Measurements from ENCODE around the gene PHYH. TPM values are rescaled to one million over a fixed set of nuclear protein-coding genes. Genes with fewer than 3 reads are reported as not detected.

The PHYH gene
- total RNA-seq, 2 donors from 2014 or later = 23.8 to 27.1 TPM

DNA sequence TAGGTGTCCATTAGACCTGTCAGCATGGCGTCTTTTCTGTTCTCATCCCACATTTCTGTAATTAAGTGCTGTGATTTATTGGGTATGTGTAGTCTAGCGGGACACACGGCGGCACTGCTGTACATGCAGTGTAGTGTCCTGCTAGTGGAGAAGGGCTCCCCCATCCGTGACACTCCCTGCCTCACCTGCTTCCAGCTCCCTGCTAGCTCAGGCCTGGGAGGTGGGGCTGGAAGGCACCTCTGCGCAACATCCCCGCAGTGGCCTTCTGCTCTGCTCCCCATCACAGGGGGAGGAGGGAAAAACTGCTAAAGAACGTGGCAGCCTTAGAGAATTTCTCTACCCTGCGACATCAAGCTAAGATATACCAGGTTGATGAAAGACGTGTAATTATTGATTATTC is 28.7 kb upstream of the PHYH start:
- Histone ChIP-seq H3K27me3 (replicated peaks; ENCODE audit: insufficient read depth) (no peaks in the 10 kb centered on the region), H3K36me3 (peaks cover 44% of the 10 kb centered on the region), H3K9me3 (no peaks in the 10 kb centered on the region), H3K4me3 (no peak overlapping the region), H3K27ac (no peak overlapping the region), H3K4me1 (ENCODE audit: control insufficient read depth in 1 of 2, low read depth in 2 of 2) (no peaks in the 10 kb centered on the region)
- DNase-seq (ENCODE audit: low spot score) = no peak
- ATAC-seq (ENCODE audit: insufficient number of reproducible peaks, low FRiP score, low read depth) = no peak
- TF ChIP-seq, protein P1, sequence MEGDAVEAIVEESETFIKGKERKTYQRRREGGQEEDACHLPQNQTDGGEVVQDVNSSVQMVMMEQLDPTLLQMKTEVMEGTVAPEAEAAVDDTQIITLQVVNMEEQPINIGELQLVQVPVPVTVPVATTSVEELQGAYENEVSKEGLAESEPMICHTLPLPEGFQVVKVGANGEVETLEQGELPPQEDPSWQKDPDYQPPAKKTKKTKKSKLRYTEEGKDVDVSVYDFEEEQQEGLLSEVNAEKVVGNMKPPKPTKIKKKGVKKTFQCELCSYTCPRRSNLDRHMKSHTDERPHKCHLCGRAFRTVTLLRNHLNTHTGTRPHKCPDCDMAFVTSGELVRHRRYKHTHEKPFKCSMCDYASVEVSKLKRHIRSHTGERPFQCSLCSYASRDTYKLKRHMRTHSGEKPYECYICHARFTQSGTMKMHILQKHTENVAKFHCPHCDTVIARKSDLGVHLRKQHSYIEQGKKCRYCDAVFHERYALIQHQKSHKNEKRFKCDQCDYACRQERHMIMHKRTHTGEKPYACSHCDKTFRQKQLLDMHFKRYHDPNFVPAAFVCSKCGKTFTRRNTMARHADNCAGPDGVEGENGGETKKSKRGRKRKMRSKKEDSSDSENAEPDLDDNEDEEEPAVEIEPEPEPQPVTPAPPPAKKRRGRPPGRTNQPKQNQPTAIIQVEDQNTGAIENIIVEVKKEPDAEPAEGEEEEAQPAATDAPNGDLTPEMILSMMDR (IDR thresholded peaks at IDR 0.05) = no peak

GRCh38 chr10:13328126-13328525 is 28.3 kb upstream of the PHYH start:
- Histone ChIP-seq H3K27ac (no peak overlapping the region), H3K4me3 (no peak overlapping the region), H3K27me3 (replicated peaks; ENCODE audit: insufficient read depth) (no peaks in the 10 kb centered on the region), H3K36me3 (peaks cover 44% of the 10 kb centered on the region), H3K9me3 (no peaks in the 10 kb centered on the region), H3K4me1 (ENCODE audit: control insufficient read depth in 1 of 2, low read depth in 2 of 2) (no peaks in the 10 kb centered on the region)
- TF ChIP-seq, protein P1 (IDR thresholded peaks at IDR 0.05) = no peak
- ATAC-seq (ENCODE audit: insufficient number of reproducible peaks, low FRiP score, low read depth) (no peak), DNase-seq (ENCODE audit: low spot score) (no peak)

GRCh38 chr10:13327534-13327933 is 27.7 kb upstream of the PHYH start:
- H3K27ac ChIP-seq = no peak overlapping the region
- H3K36me3 ChIP-seq = peaks cover 43% of the 10 kb centered on the region
- H3K9me3 ChIP-seq = no peaks in the 10 kb centered on the region
- ATAC-seq (ENCODE audit: insufficient number of reproducible peaks, low FRiP score, low read depth) = no peak
- TF ChIP-seq, protein P1 (IDR thresholded peaks at IDR 0.05) = no peak
- no peaks in the 10 kb centered on the region for H3K27me3 ChIP-seq (replicated peaks; ENCODE audit: insufficient read depth)
- no peak overlapping the region for H3K4me3 ChIP-seq
- no peaks in the 10 kb centered on the region for H3K4me1 ChIP-seq (ENCODE audit: control insufficient read depth in 1 of 2, low read depth in 2 of 2)
- DNase-seq (ENCODE audit: low spot score) = no peak

DNA sequence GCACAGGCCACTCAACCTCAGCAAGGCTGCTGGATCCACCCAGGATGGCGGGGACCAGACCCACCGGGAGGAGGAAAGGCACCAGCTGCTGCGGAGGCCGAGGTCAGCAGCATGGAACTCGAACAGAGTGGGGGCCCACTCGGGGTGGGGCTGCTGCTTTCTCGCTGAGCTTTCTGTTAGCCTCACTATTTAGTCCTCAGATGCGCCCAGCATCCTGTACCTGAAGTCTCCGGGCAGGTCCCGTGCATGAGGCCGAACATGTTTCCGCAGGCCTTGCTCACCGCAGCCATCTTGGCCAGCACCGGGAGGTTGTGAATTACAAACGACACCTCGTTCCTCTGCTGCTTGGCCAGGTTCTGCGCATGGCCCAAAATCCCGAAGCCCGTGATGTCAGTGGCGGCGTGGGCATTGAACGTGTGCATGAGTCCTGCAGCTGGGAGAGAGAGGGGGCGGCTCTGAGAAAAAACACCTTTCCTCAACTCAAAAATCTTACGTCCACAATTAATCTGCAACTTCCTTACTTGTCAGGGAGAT is 22.8 kb upstream of the PHYH start:
- no peak for DNase-seq (ENCODE audit: low spot score)
- Histone ChIP-seq H3K9me3 (no peaks in the 10 kb centered on the region), H3K27me3 (replicated peaks; ENCODE audit: insufficient read depth) (no peaks in the 10 kb centered on the region), H3K4me3 (no peak overlapping the region), H3K27ac (no peak overlapping the region), H3K4me1 (ENCODE audit: control insufficient read depth in 1 of 2, low read depth in 2 of 2) (no peaks in the 10 kb centered on the region), H3K36me3 (peaks cover 31% of the 10 kb centered on the region)
- TF ChIP-seq, protein P1 (IDR thresholded peaks at IDR 0.05) = no peak
- ATAC-seq (ENCODE audit: insufficient number of reproducible peaks, low FRiP score, low read depth) = no peak

GRCh38 chr10:13321576-13321975 is 21.7 kb upstream of the PHYH start:
- no peak for ATAC-seq (ENCODE audit: insufficient number of reproducible peaks, low FRiP score, low read depth)
- Histone ChIP-seq H3K4me3 (no peak overlapping the region), H3K4me1 (ENCODE audit: control insufficient read depth in 1 of 2, low read depth in 2 of 2) (no peaks in the 10 kb centered on the region), H3K27me3 (replicated peaks; ENCODE audit: insufficient read depth) (no peaks in the 10 kb centered on the region), H3K27ac (no peak overlapping the region), H3K9me3 (no peaks in the 10 kb centered on the region), H3K36me3 (peaks cover 29% of the 10 kb centered on the region)
- TF ChIP-seq, protein P1 (IDR thresholded peaks at IDR 0.05) = no peak
- DNase-seq (ENCODE audit: low spot score) = no peak

All from thoracic aorta (tissue), 2 donors.